Measurements from ENCODE around the gene PPFIBP1. TPM values are rescaled to one million over a fixed set of nuclear protein-coding genes. Genes with fewer than 3 reads are reported as not detected.

Gene PPFIBP1
- total RNA-seq, 1 donor from 2014 or later = 102 TPM

GRCh38 chr12:27552886-27553560 is 29.0 kb downstream of the PPFIBP1 start:
- Mint-ChIP-seq H3K9me3 (no peaks in the 10 kb centered on the region), H3K27me3 (ENCODE audit: low read depth) (no peaks in the 10 kb centered on the region), H3K36me3 (no peaks in the 10 kb centered on the region), H3K4me1 (peaks cover 79% of the 10 kb centered on the region), H3K27ac (peak overlapping the region; percentile 83), H3K4me3 (no peak overlapping the region)
- DNase-seq (ENCODE audit: low spot score in 2 of 2, unreplicated experiment in 2 of 2) = no peak
- no peak for TF ChIP-seq CTCF (IDR thresholded peaks at IDR 0.05; ENCODE audit: unreplicated experiment)

- Mint-ChIP-seq H3K4me1 (peaks cover 72% of the 10 kb centered on the region), H3K27ac (peak overlapping the region; percentile 86), H3K4me3 (no peak overlapping the region), H3K9me3 (no peaks in the 10 kb centered on the region), H3K27me3 (ENCODE audit: low read depth) (no peaks in the 10 kb centered on the region), H3K36me3 (no peaks in the 10 kb centered on the region)
- no peak for DNase-seq (ENCODE audit: low spot score in 2 of 2, unreplicated experiment in 2 of 2)
- TF ChIP-seq CTCF (IDR thresholded peaks at IDR 0.05; ENCODE audit: unreplicated experiment) = no peak
Observed at GRCh38 chr12:27553941-27554340, 29.9 kb downstream of the PPFIBP1 start.

- Mint-ChIP-seq H3K4me3 (peak overlapping the region; percentile 32), H3K9me3 (no peaks in the 10 kb centered on the region), H3K4me1 (peaks cover 66% of the 10 kb centered on the region), H3K27ac (peak overlapping the region; percentile 86), H3K36me3 (no peaks in the 10 kb centered on the region), H3K27me3 (ENCODE audit: low read depth) (no peaks in the 10 kb centered on the region)
- no peak for TF ChIP-seq CTCF (IDR thresholded peaks at IDR 0.05; ENCODE audit: unreplicated experiment)
- DNase-seq (ENCODE audit: low spot score in 2 of 2, unreplicated experiment in 2 of 2) = no peak
Observed at GRCh38 chr12:27554421-27555186, 30.6 kb downstream of the PPFIBP1 start.

GRCh38 chr12:27555361-27555760 is 31.4 kb downstream of the PPFIBP1 start:
- H3K36me3 Mint-ChIP-seq = no peaks in the 10 kb centered on the region
- no peak for DNase-seq (ENCODE audit: low spot score in 2 of 2, unreplicated experiment in 2 of 2)
- TF ChIP-seq CTCF (IDR thresholded peaks at IDR 0.05; ENCODE audit: unreplicated experiment) = no peak
- no peaks in the 10 kb centered on the region for H3K9me3 Mint-ChIP-seq
- H3K27ac Mint-ChIP-seq = peak overlapping the region; percentile 86
- H3K4me1 Mint-ChIP-seq = peaks cover 58% of the 10 kb centered on the region
- peak overlapping the region; percentile 32 for H3K4me3 Mint-ChIP-seq
- H3K27me3 Mint-ChIP-seq (ENCODE audit: low read depth) = no peaks in the 10 kb centered on the region

GRCh38 chr12:27555925-27556778 is 32.1 kb downstream of the PPFIBP1 start:
- Mint-ChIP-seq H3K4me1 (peaks cover 58% of the 10 kb centered on the region), H3K4me3 (no peak overlapping the region), H3K9me3 (no peaks in the 10 kb centered on the region), H3K27me3 (ENCODE audit: low read depth) (no peaks in the 10 kb centered on the region), H3K27ac (peak overlapping the region; percentile 28), H3K36me3 (no peaks in the 10 kb centered on the region)
- no peak for DNase-seq (ENCODE audit: low spot score in 2 of 2, unreplicated experiment in 2 of 2)
- no peak for TF ChIP-seq CTCF (IDR thresholded peaks at IDR 0.05; ENCODE audit: unreplicated experiment)
